GM21423 (cell line): ENCODE measurements around the gene SNX14.
"Not testable (repeated sequence)": the region's sequence is repeated elsewhere in the genome, so short reads cannot be mapped to it uniquely, and the experiment has no call there.

Experiments used
- ATAC-seq: cut with Tn5 transposase; IDR thresholded peaks from one replicate; pipeline ENCODE4 v1.9.1; 2021; ENCODE audit warnings: mild to moderate bottlenecking, moderate library complexity; ENCODE audit not compliant: unreplicated experiment

Gene SNX14, protein sequence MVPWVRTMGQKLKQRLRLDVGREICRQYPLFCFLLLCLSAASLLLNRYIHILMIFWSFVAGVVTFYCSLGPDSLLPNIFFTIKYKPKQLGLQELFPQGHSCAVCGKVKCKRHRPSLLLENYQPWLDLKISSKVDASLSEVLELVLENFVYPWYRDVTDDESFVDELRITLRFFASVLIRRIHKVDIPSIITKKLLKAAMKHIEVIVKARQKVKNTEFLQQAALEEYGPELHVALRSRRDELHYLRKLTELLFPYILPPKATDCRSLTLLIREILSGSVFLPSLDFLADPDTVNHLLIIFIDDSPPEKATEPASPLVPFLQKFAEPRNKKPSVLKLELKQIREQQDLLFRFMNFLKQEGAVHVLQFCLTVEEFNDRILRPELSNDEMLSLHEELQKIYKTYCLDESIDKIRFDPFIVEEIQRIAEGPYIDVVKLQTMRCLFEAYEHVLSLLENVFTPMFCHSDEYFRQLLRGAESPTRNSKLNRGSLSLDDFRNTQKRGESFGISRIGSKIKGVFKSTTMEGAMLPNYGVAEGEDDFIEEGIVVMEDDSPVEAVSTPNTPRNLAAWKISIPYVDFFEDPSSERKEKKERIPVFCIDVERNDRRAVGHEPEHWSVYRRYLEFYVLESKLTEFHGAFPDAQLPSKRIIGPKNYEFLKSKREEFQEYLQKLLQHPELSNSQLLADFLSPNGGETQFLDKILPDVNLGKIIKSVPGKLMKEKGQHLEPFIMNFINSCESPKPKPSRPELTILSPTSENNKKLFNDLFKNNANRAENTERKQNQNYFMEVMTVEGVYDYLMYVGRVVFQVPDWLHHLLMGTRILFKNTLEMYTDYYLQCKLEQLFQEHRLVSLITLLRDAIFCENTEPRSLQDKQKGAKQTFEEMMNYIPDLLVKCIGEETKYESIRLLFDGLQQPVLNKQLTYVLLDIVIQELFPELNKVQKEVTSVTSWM

GRCh38 chr6:85593438-85594196, at the start of gene SNX14:
TSS of gene SNX14 (minus strand) at chr6:85593858. CDS start at chr6:85593718, 140 bp downstream.
- ATAC-seq, result peak; percentile 85

- ATAC-seq, result peak; percentile 68
Measured at GRCh38 chr6:85642774-85643536, 49.3 kb upstream of the SNX14 start, which contains the start of gene SYNCRIP. TSS of gene SYNCRIP (minus strand) at chr6:85642886. CDS start at chr6:85641439, 1,447 bp downstream.

DNA sequence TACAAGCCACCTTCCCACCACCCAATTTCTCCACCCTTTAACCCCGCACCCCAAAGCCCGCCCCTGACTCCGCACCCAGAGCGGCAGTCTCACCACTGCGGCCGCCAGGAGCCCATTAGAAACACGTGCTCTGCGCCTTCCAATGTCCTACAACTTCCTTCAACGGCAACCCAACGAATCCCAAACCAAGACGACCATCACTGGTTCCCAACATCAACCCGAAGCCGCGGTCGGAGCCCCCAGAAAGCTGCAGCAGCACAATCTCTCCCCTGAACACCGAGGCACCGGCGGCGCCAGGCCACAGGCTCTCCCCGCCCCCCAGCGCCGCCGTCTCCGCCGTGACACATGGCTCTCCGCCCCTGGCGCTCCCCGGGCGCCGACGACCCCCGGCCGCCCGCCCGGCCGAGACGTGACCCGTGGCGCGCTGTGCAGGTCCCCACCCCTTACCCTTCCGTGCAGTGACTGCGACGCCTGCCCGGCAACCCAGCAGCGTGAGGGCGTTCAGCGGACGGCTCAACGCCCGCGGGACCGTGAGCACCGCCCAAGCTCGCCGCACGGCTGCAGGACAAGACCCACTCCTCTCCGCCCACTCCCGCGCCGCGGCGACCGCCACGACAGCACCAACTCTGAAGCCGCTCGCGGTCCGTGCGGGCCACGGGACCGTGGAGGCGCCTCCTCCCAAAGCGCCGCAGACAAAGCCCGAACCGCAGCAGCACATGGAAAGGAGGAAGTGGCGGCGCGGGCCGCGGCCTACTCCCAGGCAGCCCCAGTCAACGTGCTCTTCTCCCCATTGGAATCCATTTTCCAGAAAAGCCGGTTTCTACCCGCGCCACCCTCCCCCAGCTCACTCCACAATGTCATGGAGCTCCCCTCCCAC, 48.5 kb upstream of the SNX14 start:
- no peak for ATAC-seq

GRCh38 chr6:85641522-85641896, 47.9 kb upstream of the SNX14 start:
- no peak for ATAC-seq

- ATAC-seq, result no peak
Measured at GRCh38 chr6:85640821-85641220, 47.2 kb upstream of the SNX14 start.

DNA sequence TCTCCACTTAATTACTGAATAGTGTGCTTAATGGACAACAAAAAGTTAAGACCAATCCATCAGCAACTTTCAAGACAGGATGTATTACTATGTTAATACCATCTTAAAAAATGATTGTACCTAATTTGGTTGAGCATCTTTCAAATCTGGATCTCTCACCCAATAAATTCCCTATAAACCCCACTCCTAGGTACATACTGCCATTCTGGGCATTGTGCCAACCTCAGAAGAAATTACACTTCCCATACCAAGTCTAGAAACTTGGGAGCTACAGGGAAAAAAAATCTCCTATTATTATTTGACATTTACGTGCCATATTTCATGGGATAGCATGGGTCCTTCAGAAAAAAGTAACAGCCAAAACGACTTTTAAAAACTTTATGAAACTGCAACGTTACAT, 43.9 kb upstream of the SNX14 start:
- ATAC-seq, result no peak

DNA sequence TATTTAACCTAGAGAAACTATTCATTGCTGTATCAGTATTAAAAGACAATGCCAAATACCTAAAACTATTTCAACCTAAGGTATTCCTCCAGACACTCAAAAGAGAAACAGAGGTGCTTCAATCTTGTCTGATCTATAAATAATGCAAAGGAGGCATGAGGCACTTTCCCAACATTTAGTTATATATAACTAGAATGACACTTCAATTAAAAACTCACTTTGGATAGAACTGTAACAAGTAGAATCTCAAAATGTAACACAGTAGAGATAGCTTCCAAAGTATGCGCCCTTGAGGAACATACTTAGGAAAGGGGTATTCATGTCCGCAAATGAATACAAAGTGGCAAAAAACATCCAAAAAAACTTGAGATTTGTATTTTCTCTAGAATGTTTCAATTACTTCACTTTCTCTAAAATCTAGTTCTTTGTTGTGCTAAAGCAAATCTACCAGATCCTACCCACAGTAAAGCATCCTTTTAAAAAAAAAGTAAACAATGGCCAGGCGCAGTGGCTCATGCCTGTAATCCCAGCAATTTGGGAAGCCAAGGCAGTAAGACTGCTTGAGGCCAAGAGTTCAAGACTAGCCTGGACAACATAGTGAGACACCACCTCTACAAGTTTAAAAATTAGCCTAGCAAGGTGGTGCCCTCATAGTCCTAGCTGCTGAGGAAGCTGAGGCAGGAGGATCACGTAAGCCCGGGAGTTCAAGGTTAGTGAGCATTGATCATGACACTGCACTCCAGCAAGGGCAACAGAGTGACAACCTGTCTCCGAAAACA, 38.7 kb upstream of the SNX14 start:
- no peak for ATAC-seq

DNA sequence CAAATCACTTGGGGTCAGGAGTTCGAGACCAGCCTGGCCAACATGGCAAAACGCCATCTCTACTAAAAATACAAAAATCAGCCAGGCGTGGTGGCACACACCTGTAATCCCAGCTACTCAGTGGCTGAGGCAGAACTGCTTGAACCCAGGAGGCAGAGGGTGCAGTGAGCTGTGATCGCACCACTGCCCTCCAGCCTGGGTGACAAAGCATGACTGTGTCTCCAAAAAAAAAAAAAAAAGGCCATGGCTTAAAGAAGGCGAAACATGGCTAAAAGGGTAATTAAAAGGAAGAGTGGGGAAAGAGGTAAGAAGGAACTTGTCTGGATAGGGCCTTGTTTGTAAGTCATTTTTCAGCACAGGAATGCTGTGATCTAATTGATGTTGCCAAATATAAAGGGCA, 37.5 kb upstream of the SNX14 start:
- not testable (repeated sequence) for ATAC-seq

GRCh38 chr6:85628353-85628752, 34.7 kb upstream of the SNX14 start:
- ATAC-seq, result no peak

- ATAC-seq, result no peak
Measured at GRCh38 chr6:85620308-85620707, 26.6 kb upstream of the SNX14 start.

DNA sequence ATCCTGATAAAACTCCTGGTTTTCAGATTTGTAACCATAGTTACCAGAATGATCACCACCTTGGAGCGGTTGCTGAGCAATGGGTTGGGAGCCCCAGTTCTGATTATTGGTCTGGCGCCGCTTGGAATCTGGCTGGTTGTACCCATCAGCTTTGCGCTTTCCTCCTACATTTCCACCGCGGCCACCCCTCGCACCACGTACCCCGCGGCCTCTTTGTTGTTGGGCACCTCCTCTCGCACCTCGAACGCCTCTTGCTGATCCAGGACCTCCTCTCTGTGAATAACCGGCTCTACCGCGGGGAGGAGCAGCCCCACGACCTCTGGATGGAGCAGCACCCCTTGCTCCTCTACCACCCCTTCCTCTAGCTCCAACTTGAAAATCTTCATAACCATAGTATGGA, 21.1 kb upstream of the SNX14 start:
- ATAC-seq, result no peak

DNA sequence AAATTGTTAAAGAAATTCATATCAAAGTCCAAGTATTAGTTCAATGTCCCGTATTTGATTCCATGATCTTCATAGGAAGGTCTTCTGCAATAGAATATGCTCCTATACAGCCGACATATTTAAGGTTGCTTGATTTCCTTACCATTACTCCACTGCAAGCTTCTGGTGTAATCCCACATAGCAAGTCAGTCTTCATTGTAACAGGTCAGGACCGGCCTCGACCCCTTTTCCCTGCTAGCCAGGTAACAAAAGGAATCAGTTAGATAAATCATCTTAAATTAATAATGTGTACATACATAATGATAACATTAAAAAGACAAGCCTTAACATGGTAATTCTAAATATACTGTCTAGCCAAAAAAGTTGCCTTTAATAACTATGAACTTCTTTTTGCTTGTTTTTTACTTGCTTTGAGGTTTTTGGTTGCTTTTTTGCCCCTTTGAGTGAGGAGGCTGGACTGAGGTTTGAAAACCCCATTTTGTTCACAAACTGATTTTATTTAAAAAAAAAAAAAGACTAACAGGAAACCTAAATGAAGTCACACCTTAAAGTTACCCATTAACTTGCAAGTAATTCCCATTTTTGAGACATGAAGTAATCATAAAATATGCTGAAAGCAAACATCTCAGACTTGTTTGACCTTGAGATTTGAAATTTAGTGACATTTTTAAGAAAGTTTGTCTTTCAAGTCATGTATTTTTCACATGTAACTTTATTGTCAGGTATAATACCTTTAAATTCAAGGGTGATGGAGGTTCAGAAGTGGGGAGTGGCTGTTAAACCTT, 19.2 kb upstream of the SNX14 start:
- ATAC-seq, result no peak

GRCh38 chr6:85610182-85610895, 16.7 kb upstream of the SNX14 start:
- no peak for ATAC-seq

DNA sequence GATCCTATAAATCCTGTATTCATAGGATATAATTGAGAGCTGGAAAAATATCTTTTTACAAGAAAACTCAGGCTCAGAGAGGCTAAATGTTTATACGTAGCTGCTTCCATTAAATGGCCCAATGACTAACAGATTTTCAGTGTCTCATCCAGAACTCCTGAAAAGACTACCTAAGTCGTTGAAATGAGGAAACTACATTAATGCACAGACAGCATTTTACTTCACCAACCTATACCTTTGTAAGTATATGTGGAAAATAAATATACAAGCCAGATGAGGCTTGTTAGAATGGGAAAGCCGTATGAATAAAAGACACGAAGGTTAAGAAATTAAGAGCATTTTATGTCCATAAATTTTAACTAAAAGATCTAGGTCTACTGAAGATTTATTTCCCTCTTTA, 8.4 kb upstream of the SNX14 start:
- no peak for ATAC-seq

DNA sequence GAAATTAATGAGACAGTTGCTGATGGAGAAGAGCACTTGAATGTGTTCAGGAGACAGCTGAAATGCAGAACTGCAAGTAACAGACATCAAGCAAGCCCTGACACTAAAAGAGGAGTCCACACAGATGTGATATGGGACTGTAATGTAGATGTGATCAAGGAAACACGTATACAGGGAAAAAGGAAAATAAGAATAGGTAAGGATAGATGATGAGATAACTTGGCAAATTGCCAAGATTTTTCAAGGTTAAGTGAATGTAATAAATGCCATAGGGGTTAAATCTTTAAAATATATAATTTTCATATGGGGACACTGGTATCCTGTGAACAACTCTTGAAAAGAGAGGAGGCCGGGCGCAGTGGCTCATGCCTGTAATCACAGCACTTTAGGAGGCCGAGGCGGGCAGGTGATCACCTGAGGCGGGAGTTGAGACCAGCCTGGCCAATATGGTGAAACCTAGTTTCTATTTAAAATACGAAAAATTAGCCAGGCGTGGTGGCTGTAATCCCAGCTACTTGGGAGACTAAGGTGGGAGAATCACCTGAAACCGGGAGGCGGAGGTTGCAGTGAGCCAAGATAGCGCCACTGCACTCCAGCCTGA, 7.2 kb upstream of the SNX14 start:
- no peak for ATAC-seq

DNA sequence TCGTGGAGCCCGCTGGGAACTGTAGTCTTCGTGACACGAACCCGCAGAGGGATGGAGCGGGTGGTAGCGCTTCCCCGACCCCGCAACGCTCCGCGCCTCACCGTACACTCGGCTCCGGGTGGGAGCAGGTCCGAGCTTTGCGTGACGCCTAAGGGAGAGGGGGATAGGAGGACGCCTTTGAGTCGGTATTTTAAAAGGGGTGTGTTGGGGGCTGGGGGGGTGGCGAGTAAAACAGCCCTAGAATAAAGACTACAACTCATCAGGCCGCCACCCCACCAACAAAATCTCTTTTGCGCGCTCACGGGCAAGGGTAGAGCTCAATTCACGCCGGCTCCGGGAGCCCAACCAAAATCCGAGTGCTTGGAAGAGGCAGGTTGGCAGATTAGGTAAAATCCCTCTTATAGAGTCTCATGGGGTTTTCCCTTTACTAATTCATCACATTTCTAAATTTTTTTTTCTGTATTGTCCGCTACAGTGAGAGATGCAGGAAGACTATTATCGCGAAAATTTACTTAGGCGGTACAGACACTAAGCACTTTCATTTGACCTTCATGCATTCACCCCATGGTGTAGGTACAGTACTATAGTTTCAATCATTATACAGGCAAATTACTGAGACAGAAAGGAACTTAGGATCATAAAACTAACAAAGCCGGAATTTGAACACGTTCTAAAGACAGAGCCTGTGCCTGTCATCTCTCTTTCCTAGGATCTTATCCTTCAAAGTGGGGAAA, 706 bp upstream of the SNX14 start:
- ATAC-seq, result peak; percentile 2
